ENCODE measurements around the gene USP37. TPM values are rescaled to one million over a fixed set of nuclear protein-coding genes. Genes with fewer than 3 reads are reported as not detected.

The USP37 gene
- total RNA-seq, 1 donor from 2014 or later = 9.5 TPM

DNA sequence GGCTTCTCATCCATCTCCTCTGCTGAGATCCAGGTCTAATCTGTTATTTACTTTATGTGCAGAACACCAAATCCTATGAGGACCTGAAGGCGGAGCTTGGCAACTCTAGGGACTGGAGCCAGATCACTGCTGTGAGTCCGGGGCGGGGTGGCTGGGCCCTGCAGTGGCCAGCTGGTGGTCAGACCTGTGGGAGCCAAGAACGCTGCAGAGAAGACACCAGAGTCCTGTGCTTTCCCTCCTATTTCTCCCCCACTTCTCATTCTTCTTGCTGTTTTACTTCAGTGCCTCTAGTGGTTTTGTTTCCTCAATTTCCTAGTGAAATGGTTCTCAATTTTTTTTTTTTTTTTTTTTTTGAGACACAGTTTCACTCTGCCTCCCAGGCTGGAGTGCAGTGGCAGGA is 129.6 kb downstream of the USP37 start:
- Mint-ChIP-seq H3K36me3 (ENCODE audit: low read depth) (no peaks in the 10 kb centered on the region), H3K4me1 (ENCODE audit: low read depth) (no peaks in the 10 kb centered on the region), H3K27me3 (ENCODE audit: low read depth) (peaks cover 2% of the 10 kb centered on the region), H3K27ac (ENCODE audit: unreplicated experiment) (no peak overlapping the region), H3K4me3 (ENCODE audit: unreplicated experiment) (no peak overlapping the region), H3K9me3 (ENCODE audit: low read depth) (no peaks in the 10 kb centered on the region)
- TF ChIP-seq, protein P1, sequence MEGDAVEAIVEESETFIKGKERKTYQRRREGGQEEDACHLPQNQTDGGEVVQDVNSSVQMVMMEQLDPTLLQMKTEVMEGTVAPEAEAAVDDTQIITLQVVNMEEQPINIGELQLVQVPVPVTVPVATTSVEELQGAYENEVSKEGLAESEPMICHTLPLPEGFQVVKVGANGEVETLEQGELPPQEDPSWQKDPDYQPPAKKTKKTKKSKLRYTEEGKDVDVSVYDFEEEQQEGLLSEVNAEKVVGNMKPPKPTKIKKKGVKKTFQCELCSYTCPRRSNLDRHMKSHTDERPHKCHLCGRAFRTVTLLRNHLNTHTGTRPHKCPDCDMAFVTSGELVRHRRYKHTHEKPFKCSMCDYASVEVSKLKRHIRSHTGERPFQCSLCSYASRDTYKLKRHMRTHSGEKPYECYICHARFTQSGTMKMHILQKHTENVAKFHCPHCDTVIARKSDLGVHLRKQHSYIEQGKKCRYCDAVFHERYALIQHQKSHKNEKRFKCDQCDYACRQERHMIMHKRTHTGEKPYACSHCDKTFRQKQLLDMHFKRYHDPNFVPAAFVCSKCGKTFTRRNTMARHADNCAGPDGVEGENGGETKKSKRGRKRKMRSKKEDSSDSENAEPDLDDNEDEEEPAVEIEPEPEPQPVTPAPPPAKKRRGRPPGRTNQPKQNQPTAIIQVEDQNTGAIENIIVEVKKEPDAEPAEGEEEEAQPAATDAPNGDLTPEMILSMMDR (IDR thresholded peaks at IDR 0.05) = no peak
- no peak for DNase-seq (ENCODE audit: low spot score)

DNA sequence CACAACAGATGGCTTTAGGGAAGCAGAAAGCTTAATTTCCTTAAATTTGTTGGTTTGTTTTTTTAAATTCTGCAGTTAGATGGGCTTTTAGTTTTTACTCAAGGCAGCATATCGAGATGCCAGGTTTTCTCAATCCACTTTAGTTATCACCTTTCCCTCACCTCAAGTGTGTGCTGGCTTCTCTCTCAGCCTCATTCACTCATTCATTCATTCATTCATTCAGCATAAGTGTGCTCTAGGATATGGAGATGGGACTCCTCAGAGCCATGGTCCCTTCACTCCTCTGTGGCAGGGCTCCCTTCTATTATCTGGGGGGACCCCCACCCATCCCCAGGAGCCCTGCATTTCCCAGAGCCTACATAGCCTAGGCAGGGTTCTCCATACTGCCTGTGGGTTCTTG is 130.2 kb downstream of the USP37 start:
- Mint-ChIP-seq H3K4me3 (ENCODE audit: unreplicated experiment) (no peak overlapping the region), H3K27ac (ENCODE audit: unreplicated experiment) (no peak overlapping the region)

GRCh38 chr2:218436992-218437391 is 131.2 kb downstream of the USP37 start:
- DNase-seq (ENCODE audit: low spot score) = no peak
- peaks cover 6% of the 10 kb centered on the region for H3K27me3 Mint-ChIP-seq (ENCODE audit: low read depth)
- no peaks in the 10 kb centered on the region for H3K9me3 Mint-ChIP-seq (ENCODE audit: low read depth)
- no peaks in the 10 kb centered on the region for H3K36me3 Mint-ChIP-seq (ENCODE audit: low read depth)
- no peak overlapping the region for H3K4me3 Mint-ChIP-seq (ENCODE audit: unreplicated experiment)
- H3K27ac Mint-ChIP-seq (ENCODE audit: unreplicated experiment) = no peak overlapping the region
- TF ChIP-seq, protein P1 (IDR thresholded peaks at IDR 0.05) = no peak
- H3K4me1 Mint-ChIP-seq (ENCODE audit: low read depth) = no peaks in the 10 kb centered on the region

More for the DNA sequence above, 130.2 kb downstream of the USP37 start:
- Mint-ChIP-seq H3K9me3 (ENCODE audit: low read depth) (no peaks in the 10 kb centered on the region), H3K4me1 (ENCODE audit: low read depth) (no peaks in the 10 kb centered on the region), H3K36me3 (ENCODE audit: low read depth) (no peaks in the 10 kb centered on the region), H3K27me3 (ENCODE audit: low read depth) (peaks cover 2% of the 10 kb centered on the region)
- no peak for DNase-seq (ENCODE audit: low spot score)
- TF ChIP-seq, protein P1 (IDR thresholded peaks at IDR 0.05) = no peak

DNA sequence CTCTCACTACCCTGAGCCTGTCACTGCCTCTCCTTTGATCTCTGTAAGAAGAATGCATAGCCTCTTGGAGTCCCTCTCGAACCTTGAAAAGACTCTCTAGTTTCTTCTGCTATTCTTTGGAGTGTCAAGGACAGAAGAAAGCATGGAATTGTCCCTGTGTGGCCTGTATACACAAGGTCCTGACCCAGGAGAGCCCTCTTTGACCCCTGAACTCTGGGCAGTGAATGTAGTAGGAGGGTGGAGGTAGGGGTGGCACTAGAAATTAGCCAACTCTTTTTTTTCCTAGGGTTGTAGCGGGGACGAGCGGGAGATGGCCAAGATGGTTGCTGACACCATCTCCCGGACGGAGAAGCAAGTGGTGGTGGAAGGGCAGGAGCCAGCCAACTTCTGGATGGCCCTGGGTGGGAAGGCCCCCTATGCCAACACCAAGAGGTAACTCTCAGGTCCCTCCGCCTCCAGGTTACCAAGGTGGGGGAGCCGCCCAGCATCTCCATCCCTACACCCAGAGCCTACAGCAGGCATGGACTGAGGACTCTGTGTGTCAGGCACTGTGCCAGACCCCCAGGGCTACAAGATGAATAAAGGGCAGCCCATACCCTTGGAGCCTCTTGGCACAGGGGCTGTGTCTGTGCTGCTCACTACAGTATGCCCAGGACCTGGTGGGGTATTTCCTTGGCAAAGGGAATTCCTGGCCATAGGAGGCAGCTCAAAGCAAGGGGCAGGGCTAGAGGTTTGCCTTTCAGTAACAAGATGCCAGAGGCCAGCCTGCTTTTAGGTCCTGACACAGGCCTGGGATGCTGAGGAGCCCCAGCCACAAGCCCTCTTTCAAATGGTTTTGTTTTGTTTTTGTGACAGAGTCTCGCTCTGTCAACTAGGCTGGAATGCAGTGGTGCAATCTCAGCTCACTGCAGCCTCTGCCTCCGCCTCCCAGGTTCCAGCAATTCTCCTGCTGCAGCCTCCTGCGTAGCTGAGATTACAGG is 132.9 kb downstream of the USP37 start:
- Mint-ChIP-seq H3K4me1 (ENCODE audit: low read depth) (no peaks in the 10 kb centered on the region), H3K27ac (ENCODE audit: unreplicated experiment) (no peak overlapping the region), H3K36me3 (ENCODE audit: low read depth) (no peaks in the 10 kb centered on the region), H3K9me3 (ENCODE audit: low read depth) (no peaks in the 10 kb centered on the region), H3K4me3 (ENCODE audit: unreplicated experiment) (no peak overlapping the region), H3K27me3 (ENCODE audit: low read depth) (peaks cover 6% of the 10 kb centered on the region)
- no peak for DNase-seq (ENCODE audit: low spot score)
- TF ChIP-seq, protein P1 (IDR thresholded peaks at IDR 0.05) = no peak

DNA sequence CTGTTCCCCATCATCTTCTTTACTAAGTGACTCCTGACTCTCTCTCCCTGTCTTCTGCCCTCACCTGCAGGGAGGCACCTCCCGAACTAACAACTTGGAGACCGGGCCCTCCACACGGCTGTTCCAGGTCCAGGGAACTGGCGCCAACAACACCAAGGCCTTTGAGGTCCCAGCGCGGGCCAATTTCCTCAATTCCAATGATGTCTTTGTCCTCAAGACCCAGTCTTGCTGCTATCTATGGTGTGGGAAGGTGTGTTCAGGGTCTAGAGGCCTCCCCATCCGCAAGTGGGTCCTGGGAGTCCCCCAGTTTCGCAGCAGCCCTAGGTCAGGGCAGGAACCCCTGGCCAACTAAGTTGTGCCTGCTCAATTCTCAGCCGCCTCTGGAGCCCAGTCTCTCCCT is 133.7 kb downstream of the USP37 start:
- TF ChIP-seq, protein P1 (IDR thresholded peaks at IDR 0.05) = no peak
- H3K4me3 Mint-ChIP-seq (ENCODE audit: unreplicated experiment) = no peak overlapping the region
- no peaks in the 10 kb centered on the region for H3K9me3 Mint-ChIP-seq (ENCODE audit: low read depth)
- H3K27ac Mint-ChIP-seq (ENCODE audit: unreplicated experiment) = no peak overlapping the region
- no peaks in the 10 kb centered on the region for H3K36me3 Mint-ChIP-seq (ENCODE audit: low read depth)
- DNase-seq (ENCODE audit: low spot score) = no peak
- no peaks in the 10 kb centered on the region for H3K4me1 Mint-ChIP-seq (ENCODE audit: low read depth)
- H3K27me3 Mint-ChIP-seq (ENCODE audit: low read depth) = peaks cover 6% of the 10 kb centered on the region
